HG02588 (cell line): Measurements from ENCODE around the gene C1orf50.

Experiments used
- ATAC-seq: cut with Tn5 transposase; IDR thresholded peaks from one replicate; pipeline ENCODE4 v1.9.1; 2021; ENCODE audit warnings: mild to moderate bottlenecking, moderate library complexity; ENCODE audit not compliant: unreplicated experiment

The C1orf50 gene

GRCh38 chr1:42758641-42759040, 8.4 kb upstream of the C1orf50 start:
- ATAC-seq, result no peak

GRCh38 chr1:42759114-42759513, 7.9 kb upstream of the C1orf50 start:
- no peak for ATAC-seq

DNA sequence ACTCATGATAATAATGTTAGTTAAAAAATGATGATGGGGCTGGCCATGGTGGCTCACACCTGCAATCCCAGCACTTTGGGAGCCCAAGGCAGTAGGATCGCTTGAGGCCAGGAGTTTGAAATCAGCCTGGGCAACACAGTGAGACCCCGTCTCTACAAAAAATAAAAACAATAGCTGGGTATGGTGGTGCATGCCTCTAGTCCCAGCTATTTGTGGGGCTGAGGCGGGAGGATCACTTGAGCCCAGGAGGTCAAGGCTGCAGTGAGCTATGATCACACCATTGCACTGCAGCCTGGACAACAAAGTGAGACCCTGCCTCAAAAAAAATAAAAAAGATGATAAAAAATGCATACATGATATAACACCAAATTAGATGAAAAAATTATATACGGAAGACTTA, 5.5 kb upstream of the C1orf50 start:
- ATAC-seq, result no peak

DNA sequence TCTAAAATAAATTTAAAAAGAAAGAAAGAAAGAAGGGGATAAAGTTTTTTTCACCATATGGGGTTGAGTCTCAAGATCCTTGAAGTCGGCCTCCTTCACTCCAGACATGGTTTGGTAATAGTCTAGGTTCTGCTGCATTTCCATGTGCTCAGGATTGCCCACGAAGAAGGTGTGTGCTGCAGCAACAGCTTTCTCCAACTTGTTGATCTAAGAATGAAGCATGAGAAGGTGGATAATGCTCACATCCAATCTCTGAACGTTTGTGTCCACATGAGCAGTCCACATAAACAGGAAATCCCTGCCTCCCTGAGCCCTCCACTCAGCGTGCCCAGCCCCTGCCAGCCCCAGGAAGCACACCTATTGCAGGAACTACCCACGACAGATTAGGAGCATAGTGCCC, 4.8 kb upstream of the C1orf50 start:
- no peak for ATAC-seq

DNA sequence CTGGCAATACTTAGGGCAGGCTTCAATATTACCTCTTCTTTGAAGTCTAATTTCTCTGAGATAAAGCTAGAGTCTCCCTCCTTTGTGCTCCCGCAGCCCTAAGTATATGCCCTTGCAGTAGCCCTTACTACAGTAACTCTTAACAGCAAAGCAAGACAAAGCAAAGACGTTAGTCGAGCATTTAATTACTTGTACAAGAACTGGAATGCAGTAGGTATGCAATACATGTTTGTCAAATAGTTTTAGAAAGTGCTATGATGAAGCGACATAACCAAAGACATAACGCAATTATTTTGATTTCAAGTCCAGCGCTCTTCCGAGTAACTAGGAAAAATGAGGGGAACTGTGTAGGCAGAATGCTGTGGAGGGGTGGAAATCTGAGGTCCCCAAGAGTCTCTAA, 1.8 kb upstream of the C1orf50 start:
- ATAC-seq, result no peak

DNA sequence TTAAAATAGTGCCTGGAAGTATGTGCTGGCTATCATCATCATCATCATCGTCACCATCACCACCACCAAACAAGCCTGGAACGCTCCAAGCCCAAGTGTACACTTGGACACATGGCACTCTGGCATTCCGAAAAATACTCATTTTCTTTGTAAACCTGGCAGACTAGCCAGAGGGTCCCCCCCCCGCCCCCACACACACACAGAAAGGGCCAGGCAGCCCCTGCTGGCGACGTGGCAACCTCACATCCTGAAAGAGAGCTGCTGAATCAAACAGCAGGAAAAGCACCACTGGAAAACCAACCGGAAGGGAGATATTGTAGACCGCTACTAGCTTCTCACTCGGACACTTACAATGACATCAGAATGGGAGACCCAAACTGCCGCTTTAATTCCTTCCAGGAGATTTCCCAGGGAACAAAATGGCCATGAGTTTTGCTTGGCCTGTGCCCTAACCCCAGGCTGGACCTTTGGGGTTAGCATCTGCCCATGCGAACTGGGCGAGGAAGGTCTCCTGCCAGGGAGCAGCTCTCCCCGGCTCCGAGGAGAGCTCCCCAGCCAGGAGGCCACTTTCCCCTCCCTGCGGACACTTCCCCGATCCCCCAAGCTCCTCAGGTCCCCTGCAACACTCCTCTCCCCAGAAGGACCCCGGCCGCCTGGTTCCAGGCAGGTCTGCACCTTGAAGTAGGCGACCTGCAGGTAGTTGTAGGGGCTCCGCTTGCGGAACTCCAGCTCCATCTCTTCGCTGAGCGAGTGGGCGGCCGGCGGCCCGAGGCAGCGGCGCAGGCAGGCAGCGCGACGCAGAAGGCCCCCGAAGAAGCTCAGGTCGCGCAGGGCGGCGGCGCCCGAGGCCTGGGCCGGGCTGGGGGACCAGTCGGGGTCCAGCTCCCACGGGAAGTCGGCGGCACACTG, 963 bp upstream of the C1orf50 start:
- ATAC-seq, result peak; percentile 21

DNA sequence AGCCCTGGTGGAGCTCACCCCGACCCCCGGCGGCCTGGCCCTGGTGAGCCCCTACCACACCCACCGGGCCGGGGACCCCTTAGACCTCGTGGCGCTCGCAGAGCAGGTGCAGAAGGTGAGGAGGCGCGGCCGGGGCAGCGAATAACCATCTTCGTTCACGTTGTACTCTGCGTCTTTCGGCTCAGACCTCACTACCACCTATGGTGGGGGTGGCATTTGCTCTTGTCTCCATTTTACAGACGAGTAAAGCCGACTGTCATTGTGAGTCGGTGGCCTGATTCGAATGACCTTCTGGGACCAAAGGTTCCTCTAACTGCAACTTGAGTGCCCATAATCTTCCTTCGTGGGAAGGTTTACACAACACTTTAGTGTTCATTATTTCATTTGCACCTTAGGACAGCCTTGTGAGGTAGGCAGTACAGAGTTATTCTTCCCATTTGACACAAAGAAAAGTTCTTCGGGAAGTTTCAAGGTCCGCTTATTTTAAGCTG, 506 bp downstream of the C1orf50 start:
- ATAC-seq, result peak; percentile 19

DNA sequence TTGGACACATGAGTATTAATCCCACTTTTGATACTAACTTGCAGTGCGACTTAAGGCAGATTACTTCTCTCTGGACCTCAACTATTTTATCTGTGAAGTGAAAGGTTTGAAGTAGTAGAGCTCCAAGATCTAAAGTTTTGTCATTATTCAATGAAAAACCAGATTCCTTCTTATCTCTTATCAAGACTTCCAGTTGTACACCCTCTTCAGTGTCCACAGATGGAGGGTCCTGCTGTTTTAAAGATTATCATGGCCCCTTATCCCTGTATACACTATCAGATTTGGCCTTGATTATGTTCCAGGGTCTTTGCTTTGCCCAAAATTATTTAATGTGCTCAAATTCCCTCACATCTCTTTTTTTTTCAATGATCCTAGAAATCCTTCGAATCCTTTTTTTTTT, 1.1 kb downstream of the C1orf50 start:
- no peak for ATAC-seq

GRCh38 chr1:42769811-42770210, 2.8 kb downstream of the C1orf50 start:
- ATAC-seq, result no peak

DNA sequence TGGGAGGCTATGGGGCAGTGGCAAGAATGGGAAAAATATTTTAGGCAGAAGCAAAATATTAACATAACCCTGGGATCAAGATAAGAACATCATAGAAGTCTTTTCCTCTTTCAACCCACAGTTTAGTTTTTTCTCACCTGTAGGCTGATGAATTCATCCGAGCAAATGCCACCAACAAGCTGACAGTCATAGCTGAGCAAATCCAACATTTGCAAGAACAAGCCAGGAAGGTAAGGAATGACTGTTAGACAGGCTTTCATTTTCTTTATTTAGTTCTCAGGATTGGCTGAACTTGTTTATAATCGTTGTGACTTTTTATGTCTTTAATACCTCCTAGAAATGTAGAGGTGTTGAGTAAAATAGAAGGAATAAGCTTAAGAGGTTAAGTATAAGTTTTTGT, 6.4 kb downstream of the C1orf50 start:
- ATAC-seq, result no peak

DNA sequence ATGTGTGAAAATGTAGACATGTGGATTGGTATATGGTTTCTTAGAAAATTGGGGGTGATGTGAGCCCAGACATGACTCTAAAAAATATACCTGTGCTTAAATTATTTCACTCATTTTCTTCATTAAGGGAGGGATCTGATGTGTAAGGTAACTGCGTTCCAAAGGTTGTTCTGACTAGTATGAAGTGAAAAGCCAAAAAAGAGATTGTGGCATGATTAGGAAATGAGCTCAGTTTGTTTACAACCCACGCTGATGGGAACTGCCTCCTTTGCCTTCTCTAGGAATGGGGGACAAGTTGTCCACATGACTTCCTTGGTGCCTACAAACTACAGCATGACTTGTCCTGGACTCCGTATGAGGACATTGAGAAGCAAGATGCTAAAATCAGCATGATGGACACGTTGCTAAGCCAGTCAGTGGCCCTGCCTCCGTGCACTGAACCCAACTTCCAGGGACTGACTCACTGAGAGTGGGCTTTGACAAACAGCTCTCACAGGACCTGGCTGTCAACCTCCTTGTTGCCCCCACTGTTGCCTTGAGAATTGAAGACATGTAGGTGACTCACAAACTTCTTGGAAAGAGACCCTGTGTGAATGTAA, 8.0 kb downstream of the C1orf50 start:
- no peak for ATAC-seq

GRCh38 chr1:42776502-42776901, 9.5 kb downstream of the C1orf50 start:
- no peak for ATAC-seq

DNA sequence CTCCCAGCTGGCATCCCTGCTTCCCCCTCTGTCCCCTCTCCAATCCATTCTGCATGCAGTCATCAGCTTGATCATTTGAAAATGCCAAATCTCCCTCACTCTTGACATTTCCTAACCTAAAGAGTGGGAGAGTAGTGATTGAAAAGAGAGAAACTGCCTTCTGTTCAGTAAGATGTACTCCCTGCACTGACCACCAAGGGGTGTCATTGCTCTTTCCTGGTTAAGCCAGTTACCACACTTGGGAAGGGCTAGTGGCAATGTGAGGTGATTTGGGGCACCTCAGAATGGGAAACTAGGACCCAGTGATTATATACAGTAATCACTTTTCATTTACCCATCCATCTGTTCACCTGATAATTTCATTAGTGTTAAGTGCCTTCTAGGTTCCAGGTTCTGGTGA, 10.8 kb downstream of the C1orf50 start:
- ATAC-seq, result no peak

GRCh38 chr1:42779725-42780124, 12.7 kb downstream of the C1orf50 start:
- ATAC-seq, result no peak

DNA sequence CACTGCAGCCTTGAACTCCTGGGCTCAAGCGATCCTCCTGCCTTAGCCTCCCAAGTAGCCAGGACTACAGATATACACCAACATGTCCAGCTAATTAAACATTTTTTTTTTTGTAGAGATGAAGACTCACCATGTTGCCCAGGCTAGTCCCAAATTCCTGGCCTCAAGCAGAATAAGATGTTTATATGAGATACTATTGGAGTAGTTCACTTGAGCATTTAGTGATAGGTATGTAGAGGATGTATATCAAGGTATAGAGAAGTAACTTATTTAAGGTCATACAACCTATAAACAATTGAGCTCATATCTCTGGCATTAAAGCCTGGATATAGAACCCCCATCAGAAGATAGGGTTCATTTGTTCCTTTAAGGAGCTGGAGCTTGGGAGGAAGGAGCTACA, 13.1 kb downstream of the C1orf50 start:
- ATAC-seq, result no peak

DNA sequence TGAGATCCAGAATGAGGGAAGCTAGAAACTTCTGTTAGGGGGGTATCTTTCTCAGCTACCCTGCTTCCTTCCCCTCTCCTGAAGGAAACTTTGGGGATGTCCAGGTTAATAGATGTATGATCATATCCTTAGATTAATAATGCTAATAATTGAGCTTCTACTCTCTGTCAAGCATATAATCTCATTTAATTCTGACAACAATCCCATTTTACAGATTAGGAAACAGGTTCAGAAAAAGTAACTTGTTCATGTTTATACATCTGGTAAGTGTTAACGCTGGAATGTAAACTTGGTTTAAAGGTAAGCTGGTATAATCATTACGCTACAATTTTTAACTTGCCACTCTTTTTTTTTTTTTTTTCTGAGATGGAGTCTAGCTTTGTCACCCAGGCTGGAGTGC, 16.0 kb downstream of the C1orf50 start:
- no peak for ATAC-seq

- no peak for ATAC-seq
Measured at GRCh38 chr1:42784547-42784945, 17.5 kb downstream of the C1orf50 start.

GRCh38 chr1:42784946-42785693, 18.1 kb downstream of the C1orf50 start, which contains the start of gene TMEM269:
TMEM269 (plus strand) TSS chr1:42784991; CDS start chr1:42789894, 4,903 bp downstream.
- no peak for ATAC-seq

DNA sequence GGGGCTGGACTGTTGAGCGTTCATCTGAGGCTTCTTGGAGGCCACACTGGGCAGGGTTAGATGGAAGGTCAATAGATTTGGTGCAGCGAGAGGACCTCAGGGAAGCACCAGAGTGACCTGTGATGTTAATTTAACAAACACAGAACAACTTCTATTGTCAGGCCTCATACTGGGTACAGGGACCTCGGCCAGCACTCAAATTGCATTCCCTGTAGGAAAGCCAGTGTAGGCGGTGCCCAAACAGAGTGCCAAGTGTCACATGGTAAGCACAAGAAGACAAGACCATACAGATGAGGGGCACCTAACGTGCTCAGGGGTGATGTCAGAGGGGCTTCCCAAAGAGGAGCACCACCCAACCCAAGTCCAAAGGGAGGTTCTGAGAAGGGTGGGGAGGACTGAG, 19.0 kb downstream of the C1orf50 start:
- ATAC-seq, result no peak

DNA sequence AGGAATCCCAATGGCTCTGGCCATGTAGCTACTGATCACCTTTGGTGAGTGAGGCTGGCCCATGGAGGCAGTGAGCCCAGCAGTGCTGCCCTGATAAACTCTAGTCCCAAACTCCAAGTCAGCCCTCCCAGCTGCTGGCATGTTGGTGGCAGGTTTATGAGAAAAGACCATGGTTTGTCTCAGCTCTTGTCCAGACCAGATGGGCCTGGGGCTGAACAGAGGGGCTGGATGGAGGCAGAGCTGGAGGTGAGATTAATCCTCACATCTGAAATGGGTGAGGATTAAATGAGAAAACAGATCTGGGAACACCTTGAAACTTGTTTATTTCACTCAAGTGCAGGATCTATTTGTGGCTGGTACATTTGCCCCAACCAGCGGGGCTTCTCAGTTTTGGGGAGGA, 21.0 kb downstream of the C1orf50 start:
- ATAC-seq, result no peak

- ATAC-seq, result no peak
Measured at GRCh38 chr1:42793824-42794223, 26.8 kb downstream of the C1orf50 start.

- ATAC-seq, result no peak
Measured at GRCh38 chr1:42797414-42797813, 30.4 kb downstream of the C1orf50 start.
